GM12874 (cell line): ENCODE data around the gene C17orf113.

Experiments
- CTCF ChIP-seq: IDR thresholded peaks from 2 replicates; pipeline ENCODE4 v1.5.1; 2011; ENCODE audit warnings: low read depth, mild to moderate bottlenecking, control low read depth, low read length, moderate library complexity; ENCODE audit not compliant: insufficient read depth

Gene C17orf113

GRCh38 chr17:42056635-42057034 lies 6.2 kb upstream of the C17orf113 start:
- TF ChIP-seq CTCF, result no peak

DNA sequence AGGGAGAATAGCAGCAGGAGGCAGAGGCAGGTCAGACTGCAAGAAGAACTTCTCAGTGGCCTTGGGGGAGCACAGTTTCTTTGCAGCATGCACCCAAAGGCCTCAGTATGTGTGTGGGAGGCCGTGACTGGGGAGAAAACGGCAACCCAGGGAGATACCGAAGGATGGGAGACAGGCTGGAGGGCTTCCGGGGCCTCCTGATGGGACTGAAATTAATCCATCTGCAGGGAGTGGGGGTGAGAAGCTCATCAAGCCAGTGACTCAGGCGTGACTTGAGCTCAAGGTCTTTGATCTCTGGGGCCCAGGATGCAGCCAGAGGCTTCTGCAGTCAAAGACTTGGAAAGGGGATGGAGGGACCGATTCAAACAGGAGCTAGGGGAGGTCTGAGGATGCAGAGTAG lies 5.1 kb upstream of the C17orf113 start:
- TF ChIP-seq CTCF, result no peak

- no peak for TF ChIP-seq CTCF
These were observed 4.6 kb upstream of the C17orf113 start for GRCh38 chr17:42055027-42055426.

- no peak for TF ChIP-seq CTCF
These were observed 3.5 kb upstream of the C17orf113 start for GRCh38 chr17:42053731-42054500.

DNA sequence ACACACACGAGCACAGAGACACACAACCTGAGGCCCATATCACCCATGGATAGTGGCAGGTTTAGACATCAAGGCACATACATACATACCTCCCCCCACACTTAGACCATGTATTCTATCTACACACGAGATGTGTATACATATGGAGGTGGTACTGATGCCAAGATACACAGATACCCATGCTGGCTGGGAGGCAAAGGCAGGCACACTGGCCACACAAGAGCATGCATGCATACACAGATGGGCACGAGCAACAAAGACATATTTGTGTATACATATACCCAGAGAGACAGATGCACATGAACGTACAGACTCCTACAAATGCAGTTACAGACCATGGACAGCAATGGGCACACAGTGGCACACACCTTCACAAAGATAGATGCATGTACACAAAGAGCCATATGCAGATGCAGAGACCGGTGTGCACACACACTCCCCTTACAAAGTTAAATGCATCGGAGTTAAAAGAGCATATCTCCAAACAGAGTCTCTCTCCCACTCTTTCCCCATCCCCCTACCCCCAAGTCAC lies 2.0 kb upstream of the C17orf113 start:
- no peak for TF ChIP-seq CTCF

DNA sequence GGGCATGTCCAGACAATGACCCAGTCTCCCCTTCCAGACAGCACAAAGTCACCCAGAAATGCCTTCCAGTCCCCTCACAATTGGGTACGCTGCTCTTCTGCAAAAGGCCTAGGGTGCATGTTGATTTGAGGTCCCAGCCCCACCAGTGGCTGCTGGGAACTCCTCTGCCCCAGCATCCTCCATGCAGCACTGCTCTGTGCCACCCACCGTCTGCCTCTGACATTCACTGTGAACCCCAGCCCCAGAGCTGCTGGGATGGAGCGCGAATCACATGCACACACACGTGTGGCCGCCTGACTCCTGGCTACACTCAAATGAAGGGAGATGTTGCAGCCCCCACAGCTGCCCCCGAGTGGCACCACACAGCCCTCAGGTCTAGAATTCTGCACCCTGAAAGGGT lies 1.2 kb upstream of the C17orf113 start:
- TF ChIP-seq CTCF, result no peak

- no peak for TF ChIP-seq CTCF
These were observed 606 bp upstream of the C17orf113 start for GRCh38 chr17:42051013-42051400.
